GM19468 (cell line): ENCODE results near the gene ATP6V1B1.

Source experiments
- ATAC-seq: cut with Tn5 transposase; IDR thresholded peaks from one replicate; pipeline ENCODE4 v1.9.1; 2021; ENCODE audit warnings: mild to moderate bottlenecking, moderate library complexity, moderate number of reproducible peaks; ENCODE audit not compliant: unreplicated experiment; ENCODE audit errors: extremely low read depth

ATP6V1B1 gene

GRCh38 chr2:70935468-70936164 is at the start of gene ATP6V1B1:
TSS of gene ATP6V1B1 (plus strand) at chr2:70935900. CDS start at chr2:70935955, 55 bp downstream.
- no peak for ATAC-seq

- no peak for ATAC-seq
These were observed 49.1 kb upstream of the ATP6V1B1 start for GRCh38 chr2:70886541-70886987.

- no peak for ATAC-seq
These were observed 48.5 kb upstream of the ATP6V1B1 start for GRCh38 chr2:70887208-70887549.

GRCh38 chr2:70887550-70888246 is 48.0 kb upstream of the ATP6V1B1 start:
- no peak for ATAC-seq

GRCh38 chr2:70888366-70888922 is 47.3 kb upstream of the ATP6V1B1 start:
- ATAC-seq = no peak

- no peak for ATAC-seq
These were observed 46.6 kb upstream of the ATP6V1B1 start for GRCh38 chr2:70888923-70889715.

GRCh38 chr2:70889716-70890037 is 46.0 kb upstream of the ATP6V1B1 start:
- ATAC-seq = no peak

- ATAC-seq = no peak
These were observed 45.1 kb upstream of the ATP6V1B1 start for GRCh38 chr2:70890469-70891065.

- no peak for ATAC-seq
These were observed 43.9 kb upstream of the ATP6V1B1 start for GRCh38 chr2:70891572-70892357.

- ATAC-seq = no peak
These were observed 43.0 kb upstream of the ATP6V1B1 start for GRCh38 chr2:70892750-70893149.

GRCh38 chr2:70893186-70893585 is 42.5 kb upstream of the ATP6V1B1 start:
- no peak for ATAC-seq

- no peak for ATAC-seq
These were observed 40.9 kb upstream of the ATP6V1B1 start for GRCh38 chr2:70894765-70895164.

- no peak for ATAC-seq
These were observed 40.5 kb upstream of the ATP6V1B1 start for GRCh38 chr2:70895249-70895648.

- ATAC-seq = no peak
These were observed 39.5 kb upstream of the ATP6V1B1 start for GRCh38 chr2:70895998-70896764.

GRCh38 chr2:70896765-70897202 is 38.9 kb upstream of the ATP6V1B1 start:
- ATAC-seq = no peak

GRCh38 chr2:70897203-70897976 is 38.3 kb upstream of the ATP6V1B1 start:
- ATAC-seq = no peak

GRCh38 chr2:70897977-70898226 is 37.8 kb upstream of the ATP6V1B1 start:
- ATAC-seq = no peak
